Prostate gland (tissue), 2 donors: ENCODE data around the gene TSPOAP1. TPM values are rescaled to one million over a fixed set of nuclear protein-coding genes. Genes with fewer than 3 reads are reported as not detected.

ENCODE experiments used
- DNase-seq: peaks from one replicate; pipeline ENCODE4 v3.0.0-alpha.2; 2019; ENCODE audit warnings: low spot score
- H3K27ac ChIP-seq, 2 donors: fragments of 200-600 bp; sonication (generic); 2 replicates each; pipeline ENCODE4 v1.5.1; 2017 to 2019
- H3K27me3 ChIP-seq: fragments of 200-600 bp; sonication (generic); replicated peaks from 2 replicates; pipeline ENCODE4 v1.5.1; 2019; ENCODE audit not compliant: insufficient read depth
- H3K36me3 ChIP-seq, 2 donors: fragments of 200-600 bp; sonication (generic); 1 replicate in 1 of 2; 2 replicates in 1 of 2; pipeline versions ENCODE4 v1.5.1 to v1.8.1; 2017 to 2019
- H3K4me1 ChIP-seq: fragments of 200-600 bp; sonication (generic); replicated peaks from 2 replicates; pipeline ENCODE4 v1.5.1; 2019
- H3K4me3 ChIP-seq, 2 donors: fragments of 200-600 bp; sonication (generic); 2 replicates each; pipeline ENCODE4 v1.5.1; 2017 to 2019
- H3K9me3 ChIP-seq: fragments of 200-600 bp; sonication (generic); 2 replicates; pipeline ENCODE4 v1.5.1; 2017
- CTCF ChIP-seq, 4 experiments: fragments of 200-600 bp in 2 of 4; fragments of 450-650 bp in 2 of 4; sonication (generic) in 2 of 4; IDR thresholded peaks; 1 replicate in 3 of 4; 2 replicates in 1 of 4; pipeline ENCODE4 v1.5.1; 2016 to 2019; ENCODE audit warnings: antibody characterized with exemption in 4 of 4, mild to moderate bottlenecking in 2 of 4, moderate library complexity in 2 of 4
- POLR2A ChIP-seq: fragments of 450-650 bp; IDR thresholded peaks from one replicate; pipeline ENCODE4 v1.6.1; 2016; ENCODE audit warnings: antibody characterized with exemption, mild to moderate bottlenecking
- POLR2AphosphoS5 ChIP-seq: sonication (generic); formaldehyde crosslinking; IDR thresholded peaks from one replicate; pipeline ENCODE4 v1.6.1; 2017; ENCODE audit warnings: antibody characterized with exemption
- WGBS: methylation state at CpG from one replicate; pipeline ENCODE4 v1.1.5; 2018; 5-methylcytosine and 5-hydroxymethylcytosine counted together
- intact Hi-C: fragments of 100-400 bp; cut with DNase I; formaldehyde crosslinking; loops from one replicate; pipeline ENCODE4 v1.14.2; 2022
- total RNA-seq, 2 donors: library from RNA; depleted of rRNA; stranded (reverse); fragments of >200 nt; gene quantifications; one replicate each; pipeline ENCODE4 v1.1.0, GENCODE V29; 2016

TSPOAP1 gene
- total RNA-seq, 2 donors from 2014 or later, result 22.7 to 26.5 TPM

GRCh38 chr17:58269557-58270291, 58.9 kb downstream of the TSPOAP1 start:
- H3K4me3 ChIP-seq, result no peak overlapping the region
- intact Hi-C loops, result no loop called here
- no peaks in the 10 kb centered on the region for H3K36me3 ChIP-seq
- no peak overlapping the region for H3K27ac ChIP-seq
- no peaks in the 10 kb centered on the region for H3K9me3 ChIP-seq
- DNase-seq, result no peak
- no peaks in the 10 kb centered on the region for H3K27me3 ChIP-seq
- TF ChIP-seq POLR2A, result no peak
- TF ChIP-seq POLR2AphosphoS5, result no peak
- TF ChIP-seq CTCF (IDR thresholded peaks at IDR 0.05), result no peak
- 75% methylated on average over 9 of the region's 9 CpGs for WGBS
- no peaks in the 10 kb centered on the region for H3K4me1 ChIP-seq

GRCh38 chr17:58268774-58269556, 59.6 kb downstream of the TSPOAP1 start:
- Histone ChIP-seq H3K27ac (no peak overlapping the region), H3K4me1 (no peaks in the 10 kb centered on the region), H3K9me3 (no peaks in the 10 kb centered on the region), H3K4me3 (no peak overlapping the region), H3K36me3 (no peaks in the 10 kb centered on the region), H3K27me3 (no peaks in the 10 kb centered on the region)
- 82% methylated on average over 6 of the region's 6 CpGs for WGBS
- no peak for TF ChIP-seq POLR2A
- TF ChIP-seq CTCF (IDR thresholded peaks at IDR 0.05), result no peak
- TF ChIP-seq POLR2AphosphoS5, result no peak
- no peak for DNase-seq
- intact Hi-C loops, result no loop called here

GRCh38 chr17:58268326-58268725, 60.3 kb downstream of the TSPOAP1 start:
- Histone ChIP-seq H3K4me1 (no peaks in the 10 kb centered on the region), H3K4me3 (no peak overlapping the region), H3K27me3 (no peaks in the 10 kb centered on the region), H3K9me3 (no peaks in the 10 kb centered on the region), H3K36me3 (no peaks in the 10 kb centered on the region), H3K27ac (no peak overlapping the region)
- intact Hi-C loops, result no loop called here
- no peak for TF ChIP-seq CTCF (IDR thresholded peaks at IDR 0.05)
- TF ChIP-seq POLR2A, result no peak
- no peak for TF ChIP-seq POLR2AphosphoS5
- 85% methylated on average over 12 of the region's 12 CpGs for WGBS
- no peak for DNase-seq

- TF ChIP-seq POLR2AphosphoS5 (no peak), POLR2A (no peak), CTCF (IDR thresholded peaks at IDR 0.05) (no peak)
- intact Hi-C loops, result no loop called here
- Histone ChIP-seq H3K36me3 (no peaks in the 10 kb centered on the region), H3K4me3 (no peak overlapping the region), H3K9me3 (no peaks in the 10 kb centered on the region), H3K4me1 (no peaks in the 10 kb centered on the region), H3K27ac (no peak overlapping the region), H3K27me3 (no peaks in the 10 kb centered on the region)
- 90% methylated on average over 19 of the region's 22 CpGs for whole genome bisulfite sequencing
- DNase-seq, result no peak
These were observed 61.0 kb downstream of the TSPOAP1 start for GRCh38 chr17:58267347-58268324.
